Measurements from ENCODE around the gene VEGFA. TPM values are rescaled to one million over a fixed set of nuclear protein-coding genes. Genes with fewer than 3 reads are reported as not detected.

VEGFA gene
- total RNA-seq, 2 donors from 2014 or later = 102 to 132 TPM

- Histone ChIP-seq H3K27ac (no peak overlapping the region), H3K4me3 (no peak overlapping the region), H3K4me1 (no peaks in the 10 kb centered on the region), H3K9me3 (peaks cover 0 to 6% of the 10 kb centered on the region in 2 donors), H3K27me3 (no peaks in the 10 kb centered on the region), H3K36me3 (no peaks in the 10 kb centered on the region)
- no peak for TF ChIP-seq CTCF (IDR thresholded peaks at IDR 0.05)
- DNase-seq (ENCODE audit: low spot score) = peak; percentile 93
Measured at GRCh38 chr6:43724914-43725642, 44.9 kb upstream of the VEGFA start.

DNA sequence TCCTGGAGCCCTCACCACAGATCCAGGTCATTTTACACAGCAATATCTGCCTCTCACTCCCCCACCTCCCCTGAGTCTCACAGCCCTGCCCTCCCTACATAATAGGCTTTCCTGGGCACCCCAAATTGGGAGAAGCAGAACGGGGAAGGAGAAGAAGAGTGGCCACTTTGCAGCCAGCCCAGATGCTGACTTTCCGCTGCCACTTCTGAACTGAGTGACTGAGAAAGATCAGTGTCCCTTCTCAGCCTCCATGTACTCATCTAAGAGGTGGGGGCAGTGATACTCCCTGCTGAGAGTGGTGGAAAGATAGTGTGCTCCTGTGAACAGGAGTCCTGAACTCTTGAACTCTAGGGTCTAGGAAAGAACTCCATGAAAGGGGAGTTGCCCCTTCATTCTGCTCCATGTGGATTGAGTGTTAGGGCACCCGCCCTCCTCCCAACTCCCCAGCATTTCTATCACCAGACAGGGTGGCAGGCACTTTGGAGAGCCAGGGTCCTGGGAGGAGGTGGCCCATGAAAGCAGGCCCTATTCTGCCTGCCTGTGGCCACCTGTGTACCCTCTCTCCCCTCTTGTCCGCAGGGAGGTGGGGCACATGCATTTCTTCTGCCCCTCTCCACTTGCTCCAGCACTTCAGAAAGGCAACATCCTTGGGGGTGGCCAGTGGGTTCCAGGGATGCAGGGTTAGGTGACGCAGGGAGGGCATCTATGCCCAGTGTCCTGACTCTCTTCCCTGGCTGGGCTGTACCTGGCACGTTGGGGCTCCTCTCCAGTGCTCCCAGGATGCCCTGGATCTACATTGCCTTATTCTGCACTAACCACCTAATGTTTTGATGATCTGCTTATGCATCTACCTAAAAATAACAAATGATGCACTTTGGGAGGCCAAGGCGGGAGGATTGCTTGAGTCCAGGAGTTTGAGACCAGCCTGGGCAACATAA lies 44.1 kb upstream of the VEGFA start:
- no peak overlapping the region for H3K4me3 ChIP-seq
- no peaks in the 10 kb centered on the region for H3K27me3 ChIP-seq
- H3K27ac ChIP-seq = no peak overlapping the region
- no peak for TF ChIP-seq CTCF (IDR thresholded peaks at IDR 0.05)
- H3K9me3 ChIP-seq = peaks cover 0 to 14% of the 10 kb centered on the region in 2 donors
- H3K36me3 ChIP-seq = no peaks in the 10 kb centered on the region
- no peaks in the 10 kb centered on the region for H3K4me1 ChIP-seq
- DNase-seq (ENCODE audit: low spot score) = no peak

- DNase-seq (ENCODE audit: low spot score) = no peak
- Histone ChIP-seq H3K27me3 (no peaks in the 10 kb centered on the region), H3K4me1 (no peaks in the 10 kb centered on the region), H3K9me3 (peaks cover 0 to 22% of the 10 kb centered on the region in 2 donors), H3K4me3 (no peak overlapping the region), H3K27ac (no peak overlapping the region), H3K36me3 (no peaks in the 10 kb centered on the region)
- TF ChIP-seq CTCF (IDR thresholded peaks at IDR 0.05) = no peak
Measured at GRCh38 chr6:43727634-43728033, 42.4 kb upstream of the VEGFA start.

GRCh38 chr6:43728586-43728985 lies 41.4 kb upstream of the VEGFA start:
- peaks cover 0 to 22% of the 10 kb centered on the region in 2 donors for H3K9me3 ChIP-seq
- no peak overlapping the region for H3K27ac ChIP-seq
- no peaks in the 10 kb centered on the region for H3K27me3 ChIP-seq

DNA sequence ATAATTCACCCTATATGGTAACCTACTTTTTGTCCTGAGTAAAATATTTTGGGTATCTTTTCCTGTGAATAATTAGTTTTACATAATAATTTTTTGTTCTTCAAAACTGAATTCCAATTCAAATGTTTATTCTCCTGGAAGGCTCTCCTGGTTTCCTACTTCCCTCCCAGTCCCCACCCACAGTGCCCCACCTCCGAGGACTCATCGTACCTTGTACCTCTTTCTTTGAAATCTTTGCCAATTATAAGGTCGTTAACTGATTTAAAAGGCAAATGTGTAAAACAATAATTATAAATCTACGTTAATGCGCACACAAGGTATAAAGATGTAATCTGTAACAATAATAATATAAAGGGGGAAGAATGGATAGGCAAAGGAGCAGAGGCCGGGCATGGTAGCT lies 40.5 kb upstream of the VEGFA start:
- Histone ChIP-seq H3K27ac (no peak overlapping the region), H3K4me1 (no peaks in the 10 kb centered on the region), H3K27me3 (no peaks in the 10 kb centered on the region), H3K9me3 (peaks cover 0 to 22% of the 10 kb centered on the region in 2 donors), H3K4me3 (no peak overlapping the region), H3K36me3 (no peaks in the 10 kb centered on the region)
- DNase-seq (ENCODE audit: low spot score) = no peak
- no peak for TF ChIP-seq CTCF (IDR thresholded peaks at IDR 0.05)

More at GRCh38 chr6:43728586-43728985, 41.4 kb upstream of the VEGFA start:
- no peak for DNase-seq (ENCODE audit: low spot score)
- TF ChIP-seq CTCF (IDR thresholded peaks at IDR 0.05) = no peak
- H3K4me1 ChIP-seq = no peaks in the 10 kb centered on the region
- H3K4me3 ChIP-seq = no peak overlapping the region
- H3K36me3 ChIP-seq = no peaks in the 10 kb centered on the region

All from right atrium auricular region (tissue), 2 donors.